K562 (cell line): ENCODE data around the gene SLC1A4. TPM values are rescaled to one million over a fixed set of nuclear protein-coding genes. Genes with fewer than 3 reads are reported as not detected.

Experiments
- ATAC-seq: fragments of 200-7000 bp; cut with Tn5 transposase; 3 replicates; pipeline ENCODE4 v1.9.1; 2020; ENCODE audit warnings: moderate library complexity
- BruUV-seq: library from RNA; stranded (reverse); fragments of 400-500 nt; replicated peaks from 2 replicates; lab custom pipeline; 2021; lab: Mats Ljungman, UMichigan
- CTCF ChIA-PET: fragments of 300-600 bp; formaldehyde crosslinking; extraction: SDS; loops from one replicate; lab custom pipeline; 2021; ENCODE audit warnings: low intra/inter-chr PET ratio; lab: Yijun Ruan, JAX
- POLR2A ChIA-PET: fragments of 300-600, 350-650 bp; sonication (Branson Sonifier 250); formaldehyde crosslinking; extraction: SDS; loops from one replicate; lab custom pipeline; 2021; ENCODE audit warnings: antibody characterized with exemption, inconsistent platforms; lab: Yijun Ruan, JAX
- DNase-seq, 4 experiments: peaks; one replicate each; pipeline versions ENCODE4 v3.0.0 to v3.0.0-alpha.2; 2011 to 2018; ENCODE audit warnings: low spot score in 3 of 4, mixed read lengths in 3 of 4; ENCODE audit errors: extremely low read depth in 1 of 4
- FAIRE-seq: peaks from 2 replicates; lab custom pipeline; 2011; peaks lifted over from hg19 to GRCh38; lab: Jason Lieb, UNC
- H2AFZ ChIP-seq: 2 replicates; pipeline ENCODE4 v1.6.0; 2011; ENCODE audit warnings: low read depth, low read length, control low read depth, inconsistent platforms
- H3K27ac ChIP-seq: fragments of 200-600 bp; 3 replicates; pipeline ENCODE4 v1.8.0; 2011; ENCODE audit warnings: low read depth, mild to moderate bottlenecking, control low read depth, inconsistent platforms, low read length, moderate library complexity, mixed read lengths; ENCODE audit errors: extremely low read depth
- H3K27me3 ChIP-seq, 2 experiments: fragments of 300-600 bp in 1 of 2; 2 replicates in 1 of 2; 3 replicates in 1 of 2; pipeline versions ENCODE4 v1.6.0 to v1.8.0; 2011; ENCODE audit warnings: inconsistent platforms in 2 of 2, low read length in 2 of 2, mild to moderate bottlenecking in 1 of 2, mixed read lengths in 1 of 2, moderate library complexity in 1 of 2; ENCODE audit not compliant: control insufficient read depth in 2 of 2, insufficient read depth in 2 of 2
- H3K36me3 ChIP-seq: fragments of 300-600 bp; 3 replicates; pipeline ENCODE4 v1.8.0; 2011; ENCODE audit warnings: mild to moderate bottlenecking, low read length, inconsistent platforms; ENCODE audit not compliant: control insufficient read depth, insufficient read depth
- H3K4me1 ChIP-seq, 2 experiments: fragments of 200-600 bp in 1 of 2; replicated peaks in 1 of 2; 2 replicates in 1 of 2; 3 replicates in 1 of 2; pipeline versions ENCODE4 v1.5.1 to v1.8.0; 2011; ENCODE audit warnings: inconsistent platforms in 2 of 2, low read length in 2 of 2, mild to moderate bottlenecking in 1 of 2, mixed read lengths in 1 of 2, moderate library complexity in 1 of 2; ENCODE audit not compliant: control insufficient read depth in 2 of 2, insufficient read depth in 2 of 2
- H3K4me2 ChIP-seq: 2 replicates; pipeline ENCODE4 v1.6.1; 2011; ENCODE audit warnings: low read length, control low read depth, inconsistent platforms, mixed read lengths; ENCODE audit not compliant: insufficient read depth
- H3K4me3 ChIP-seq: fragments of 200-600 bp; sonication (generic), shearing (Covaris generic); 2 replicates; pipeline ENCODE4 v1.5.1; 2016; ENCODE audit warnings: control low read depth, inconsistent platforms
- H3K79me2 ChIP-seq: fragments of 200-600 bp; 3 replicates; pipeline ENCODE4 v1.8.0; 2011; ENCODE audit warnings: low read length, inconsistent platforms; ENCODE audit not compliant: control insufficient read depth, insufficient read depth
- H3K9ac ChIP-seq, 2 experiments: 2 replicates each; pipeline versions ENCODE4 v1.6.0 to v1.6.1; 2011; ENCODE audit warnings: low read depth in 2 of 2, low read length in 2 of 2, control low read depth in 1 of 2, inconsistent platforms in 1 of 2, mild to moderate bottlenecking in 1 of 2, mixed read lengths in 1 of 2; ENCODE audit not compliant: insufficient read depth in 1 of 2
- H3K9me1 ChIP-seq: one replicate; pipeline ENCODE4 v1.6.0; 2011; ENCODE audit warnings: inconsistent platforms, mild to moderate bottlenecking, low read length, moderate library complexity; ENCODE audit not compliant: control insufficient read depth, insufficient read depth
- H3K9me3 ChIP-seq: replicated peaks from 2 replicates; pipeline ENCODE4 v1.5.1; 2011; ENCODE audit warnings: low read depth, low read length, inconsistent platforms; ENCODE audit not compliant: control insufficient read depth, insufficient read depth
- H4K20me1 ChIP-seq: replicated peaks from 2 replicates; pipeline ENCODE4 v1.6.1; 2011; ENCODE audit warnings: low read length, inconsistent platforms, mixed read lengths; ENCODE audit not compliant: control insufficient read depth, insufficient read depth
- ETS2 ChIP-seq: IDR thresholded peaks from 2 replicates; pipeline ENCODE4 v1.6.1; 2016; ENCODE audit warnings: borderline replicate concordance, missing genetic modification characterization, mild to moderate bottlenecking, moderate library complexity, missing compliant biosample characterization; ENCODE audit not compliant: poor library complexity, severe bottlenecking
- MBD2 ChIP-seq: sonication (generic); IDR thresholded peaks from 2 replicates; pipeline ENCODE4 v1.6.1; 2016; ENCODE audit warnings: low read depth, borderline replicate concordance
- PHTF2 ChIP-seq: fragments of 250-450 bp; sonication (Bioruptor Pico); IDR thresholded peaks from 2 replicates; pipeline ENCODE4 v1.5.0; 2021; ENCODE audit warnings: mild to moderate bottlenecking
- WGBS: fragments of 100-300 bp; shearing (Covaris generic); methylation state at CpG from one replicate; pipeline ENCODE4 v1.1.6; 2016; ENCODE audit warnings: low coverage, mixed read lengths; ENCODE audit not compliant: insufficient coverage; ENCODE audit errors: missing lambda C conversion rate; 5-methylcytosine and 5-hydroxymethylcytosine counted together
- in situ Hi-C: fragments of 300-500 bp; cut with MboI; formaldehyde crosslinking; loops from 4 replicates; pipeline ENCODE4 v1.15.0; 2018; ENCODE audit warnings: inconsistent platforms, mixed read lengths
- intact Hi-C: fragments of 100-400 bp; cut with micrococcal nuclease; formaldehyde crosslinking; loops from 2 replicates; pipeline ENCODE4 v1.14.2; 2022
- polyA plus RNA-seq, 8 experiments: library from polyadenylated mRNA; depleted of rRNA in 4 of 8; stranded (reverse) in 5 of 8; unstranded in 3 of 8; fragments of >200 nt; fragmentation: Nextera tagmentation in 2 of 8; fragmentation: Illumina TruSeq in 1 of 8; extraction: Ambion mirVana in 2 of 8; extraction: Trizol in 1 of 8; gene quantifications; 2 replicates each; pipeline versions ENCODE4 v1.2.1 to v1.2.3, GENCODE V29; 2011 to 2014; ENCODE audit warnings: inconsistent platforms in 1 of 8, missing spikeins in 1 of 8
- total RNA-seq, 7 experiments: library from RNA; depleted of rRNA in 6 of 7; stranded (reverse); fragments of >200 nt in 6 of 7; fragmentation: Illumina TruSeq in 2 of 7; extraction: Trizol in 2 of 7; gene quantifications; 2 replicates each; pipeline versions ENCODE4 v1.2.1 to v1.2.3, GENCODE V29; 2011 to 2021; ENCODE audit warnings: low replicate concordance in 1 of 7
- TF ChIP-seq, protein P1 (sequence below), 2 experiments: fragments of 450-650 bp in 1 of 2; sonication (generic) in 1 of 2; formaldehyde crosslinking in 1 of 2; IDR thresholded peaks in 1 of 2; conservative IDR thresholded peaks in 1 of 2; 2 replicates each; pipeline versions ENCODE4 v1.6.1 to v1.8.1; 2016 to 2023; ENCODE audit warnings: mild to moderate bottlenecking in 2 of 2, moderate library complexity in 2 of 2, inconsistent platforms in 1 of 2, missing genetic modification reagents in 1 of 2

Gene SLC1A4
- total and polyA plus RNA-seq, 9 of the 15 experiments (the other 6 are each of a cell fraction or from before 2014, with no cell fraction given), result 4.4 to 24.0 (median 10.9) TPM

DNA sequence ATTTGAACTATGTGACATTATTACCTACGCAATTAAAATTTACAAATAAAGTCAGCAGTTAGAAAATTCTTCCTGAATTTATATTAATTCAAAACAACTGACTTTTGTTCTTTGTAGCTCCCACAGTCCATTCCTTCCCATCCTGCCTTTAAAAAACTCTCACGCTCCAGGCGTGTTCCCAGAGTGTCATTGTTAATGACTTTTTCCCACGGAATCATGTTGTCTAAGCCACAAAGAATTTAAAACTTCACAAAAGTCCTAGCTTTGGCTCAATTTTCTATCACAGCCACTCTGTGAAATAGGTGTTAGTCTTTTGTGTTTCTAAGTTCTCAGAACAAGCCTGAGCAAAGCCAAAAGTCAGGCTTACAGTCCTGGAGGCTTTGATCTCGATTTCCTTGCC lies 26.5 kb downstream of the SLC1A4 start:
- in situ Hi-C loops, result no loop called here
- no peaks in the 10 kb centered on the region for H3K27me3 ChIP-seq
- ChIA-PET POLR2A (interaction anchor here (1.5 kb wide), 1 partner anchor 17 kb away, joined by 3 read pairs; no protein-coding TSS in a partner anchor), CTCF (no interaction called here)
- peaks cover 28% of the 10 kb centered on the region for H3K36me3 ChIP-seq
- no peak overlapping the region for H3K4me3 ChIP-seq
- intact Hi-C loops, result no loop called here
- no peaks in the 10 kb centered on the region for H3K79me2 ChIP-seq
- TF ChIP-seq MBD2 (no peak), ETS2 (tag) (no peak), PHTF2 (CRISPR knock-in tag) (no peak)
- TF ChIP-seq, protein P1, sequence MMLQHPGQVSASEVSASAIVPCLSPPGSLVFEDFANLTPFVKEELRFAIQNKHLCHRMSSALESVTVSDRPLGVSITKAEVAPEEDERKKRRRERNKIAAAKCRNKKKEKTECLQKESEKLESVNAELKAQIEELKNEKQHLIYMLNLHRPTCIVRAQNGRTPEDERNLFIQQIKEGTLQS (IDR thresholded peaks at IDR 0.05), result no peak
- TF ChIP-seq, protein P1 (CRISPR knock-in tag; conservative IDR thresholded peaks at IDR 0.05), result no peak
- TF ChIP-seq, all 486 proteins: peak for 0
- Histone ChIP-seq H3K27ac (no peak overlapping the region), H3K9ac (no peak overlapping the region), H3K9me3 (no peaks in the 10 kb centered on the region), H4K20me1 (no peaks in the 10 kb centered on the region), H3K9me1 (no peaks in the 10 kb centered on the region), H3K4me2 (no peak overlapping the region), H2AFZ (no peak overlapping the region), H3K4me1 (peaks cover 5% of the 10 kb centered on the region in 2 experiments; a peak in 4 of 5 replicates)
- 75% methylated on average over 5 of the region's 5 CpGs for whole genome bisulfite sequencing
- ATAC-seq, result no peak
- DNase-seq, result no peak
- no peak for FAIRE-seq
- BruUV-seq, result no TSS peak
